T follicular helper cell (primary cell): ENCODE results near the gene ARRDC3.

Experiments used
- DNase-seq: peaks from one replicate; pipeline ENCODE4 v3.0.0-alpha.2; 2020; ENCODE audit warnings: low read depth

ARRDC3 gene

GRCh38 chr5:91384671-91385430 is 1.7 kb upstream of the ARRDC3 start:
- peak; percentile 13 for DNase-seq

GRCh38 chr5:91383956-91384300 is 811 bp upstream of the ARRDC3 start:
- no peak for DNase-seq

GRCh38 chr5:91382530-91383026 is 539 bp downstream of the ARRDC3 start:
- DNase-seq, result peak; percentile 12

- peak; percentile 81 for DNase-seq
Measured at GRCh38 chr5:91381774-91382359, 1.2 kb downstream of the ARRDC3 start.

GRCh38 chr5:91381239-91381773 is 1.8 kb downstream of the ARRDC3 start:
- DNase-seq, result no peak

- peak; percentile 99 for DNase-seq
Measured at GRCh38 chr5:91380491-91381238, 2.5 kb downstream of the ARRDC3 start.

GRCh38 chr5:91379914-91380490 is 3.1 kb downstream of the ARRDC3 start:
- peak; percentile 95 for DNase-seq

GRCh38 chr5:91379246-91379913 is 3.7 kb downstream of the ARRDC3 start:
- DNase-seq, result no peak

GRCh38 chr5:91378752-91379211 is 4.3 kb downstream of the ARRDC3 start:
- no peak for DNase-seq

- DNase-seq, result no peak
Measured at GRCh38 chr5:91374893-91375520, 8.1 kb downstream of the ARRDC3 start.

- no peak for DNase-seq
Measured at GRCh38 chr5:91373600-91373999, 9.5 kb downstream of the ARRDC3 start.

GRCh38 chr5:91373006-91373405 is 10.1 kb downstream of the ARRDC3 start:
- DNase-seq, result no peak

- DNase-seq, result no peak
Measured at GRCh38 chr5:91369480-91369879, 13.6 kb downstream of the ARRDC3 start.

- DNase-seq, result no peak
Measured at GRCh38 chr5:91367908-91368648, 15.0 kb downstream of the ARRDC3 start.

- no peak for DNase-seq
Measured at GRCh38 chr5:91367344-91367743, 15.8 kb downstream of the ARRDC3 start.

GRCh38 chr5:91366551-91366950 is 16.6 kb downstream of the ARRDC3 start:
- no peak for DNase-seq

GRCh38 chr5:91365498-91365897 is 17.6 kb downstream of the ARRDC3 start:
- no peak for DNase-seq

GRCh38 chr5:91362935-91363334 is 20.2 kb downstream of the ARRDC3 start:
- no peak for DNase-seq

- no peak for DNase-seq
Measured at GRCh38 chr5:91361790-91362189, 21.3 kb downstream of the ARRDC3 start.

- DNase-seq, result no peak
Measured at GRCh38 chr5:91361055-91361701, 21.9 kb downstream of the ARRDC3 start.
